Mucosa of stomach (tissue), 1 donor: Measurements from ENCODE around the gene FEN1.

Experiments used
- H3K27me3 ChIP-seq: one replicate; pipeline ENCODE4 v1.7.0; 2013; ENCODE audit warnings: mild to moderate bottlenecking, low read length; ENCODE audit not compliant: control insufficient read depth, insufficient read depth
- H3K36me3 ChIP-seq: one replicate; pipeline ENCODE4 v1.7.0; 2013; ENCODE audit warnings: low read length; ENCODE audit not compliant: control insufficient read depth, insufficient read depth
- H3K4me1 ChIP-seq: one replicate; pipeline ENCODE4 v1.7.0; 2013; ENCODE audit warnings: mild to moderate bottlenecking, low read length; ENCODE audit not compliant: control insufficient read depth, insufficient read depth
- H3K4me3 ChIP-seq: one replicate; pipeline ENCODE4 v1.7.0; 2013; ENCODE audit warnings: low read length
- H3K9ac ChIP-seq: one replicate; pipeline ENCODE4 v1.7.0; 2013; ENCODE audit warnings: mild to moderate bottlenecking, low read length, moderate library complexity
- H3K9me3 ChIP-seq: one replicate; pipeline ENCODE4 v1.7.0; 2013; ENCODE audit warnings: mild to moderate bottlenecking, low read length, moderate library complexity; ENCODE audit not compliant: control insufficient read depth
- donor health status: Pancreatic carcinoma.

The FEN1 gene

DNA sequence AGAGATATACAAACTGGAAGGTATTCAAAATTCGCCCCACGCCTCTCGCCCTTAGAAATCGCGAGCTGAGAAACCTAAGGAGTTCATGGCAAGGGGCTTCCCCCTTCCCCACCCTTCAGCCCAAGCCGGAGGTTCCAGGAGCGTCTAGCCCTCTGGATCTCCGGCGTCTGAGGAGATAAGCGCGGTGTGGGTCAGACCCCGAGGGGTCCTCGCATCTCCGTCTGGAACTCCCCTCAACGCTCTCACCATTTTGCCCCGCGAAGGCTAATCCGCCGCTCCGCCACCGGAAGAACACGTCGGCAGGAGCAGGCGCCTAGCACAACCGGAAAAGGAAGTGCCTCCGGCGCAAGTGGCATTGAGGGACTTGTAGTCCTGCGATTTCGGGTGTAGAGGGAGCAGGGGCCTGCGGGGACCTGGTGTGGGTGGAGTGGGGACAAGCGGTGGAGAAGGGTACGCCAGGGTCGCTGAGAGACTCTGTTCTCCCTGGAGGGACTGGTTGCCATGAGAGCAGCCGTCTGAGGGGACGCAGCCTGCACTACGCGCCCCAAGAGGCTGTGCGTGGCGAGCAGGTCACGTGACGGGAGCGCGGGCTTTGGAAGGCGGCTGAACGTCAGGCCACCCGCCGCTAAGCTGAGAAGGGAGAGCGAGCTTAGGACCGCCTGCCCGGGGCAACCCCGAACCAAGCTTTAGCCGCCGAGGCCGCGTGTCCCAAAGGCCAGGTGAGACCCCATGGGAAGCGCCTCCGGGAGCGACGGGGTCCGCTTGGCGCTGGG lies at the start of gene FEN1, which contains the start of gene TMEM258:
Gene FEN1, plus strand, starts transcription at position 602 of the 773 bp plus-strand sequence. CDS start 2,451 bp downstream, outside the sequence.
Gene TMEM258, minus strand, starts transcription at position 290 of the 773 bp plus-strand sequence. Its CDS starts 41 bp downstream, at position 249.
- Histone ChIP-seq H3K36me3 (no peaks in the 10 kb centered on the region), H3K9me3 (no peaks in the 10 kb centered on the region), H3K4me3 (peak within 1 kb of the TSS; percentile 89), H3K4me1 (peaks cover 26% of the 10 kb centered on the region), H3K9ac (peak within 1 kb of the TSS; percentile 97), H3K27me3 (no peaks in the 10 kb centered on the region)

- H3K9me3 ChIP-seq: no peaks in the 10 kb centered on the region
- peaks cover 21% of the 10 kb centered on the region for H3K4me1 ChIP-seq
- no peak overlapping the region for H3K9ac ChIP-seq
- no peaks in the 10 kb centered on the region for H3K36me3 ChIP-seq
- no peaks in the 10 kb centered on the region for H3K27me3 ChIP-seq
- H3K4me3 ChIP-seq: no peak overlapping the region
These were observed 49.1 kb upstream of the FEN1 start for GRCh38 chr11:61743486-61744095.

DNA sequence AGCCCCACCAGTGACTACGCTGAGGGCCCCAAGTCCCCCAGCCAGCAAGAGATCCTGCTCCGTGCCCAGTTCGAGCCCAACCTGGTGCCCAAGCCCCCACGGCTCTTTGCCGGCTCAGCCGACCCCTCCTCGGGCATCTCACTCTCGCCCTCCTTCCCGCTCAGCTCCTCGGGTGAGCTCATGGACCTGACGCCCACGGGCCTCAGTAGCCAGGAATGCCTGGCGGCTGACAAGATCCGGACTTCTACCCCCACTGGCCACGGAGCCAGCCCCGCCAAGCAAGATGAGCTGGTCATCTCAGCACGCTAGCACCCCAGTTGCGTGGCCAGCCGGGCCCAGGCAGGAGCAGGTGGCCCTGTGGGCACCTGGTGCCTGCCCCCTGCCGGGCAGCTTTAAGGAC lies 48.5 kb upstream of the FEN1 start:
- Histone ChIP-seq H3K9ac (no peak overlapping the region), H3K36me3 (no peaks in the 10 kb centered on the region), H3K4me1 (peaks cover 21% of the 10 kb centered on the region), H3K9me3 (no peaks in the 10 kb centered on the region), H3K4me3 (no peak overlapping the region), H3K27me3 (no peaks in the 10 kb centered on the region)

DNA sequence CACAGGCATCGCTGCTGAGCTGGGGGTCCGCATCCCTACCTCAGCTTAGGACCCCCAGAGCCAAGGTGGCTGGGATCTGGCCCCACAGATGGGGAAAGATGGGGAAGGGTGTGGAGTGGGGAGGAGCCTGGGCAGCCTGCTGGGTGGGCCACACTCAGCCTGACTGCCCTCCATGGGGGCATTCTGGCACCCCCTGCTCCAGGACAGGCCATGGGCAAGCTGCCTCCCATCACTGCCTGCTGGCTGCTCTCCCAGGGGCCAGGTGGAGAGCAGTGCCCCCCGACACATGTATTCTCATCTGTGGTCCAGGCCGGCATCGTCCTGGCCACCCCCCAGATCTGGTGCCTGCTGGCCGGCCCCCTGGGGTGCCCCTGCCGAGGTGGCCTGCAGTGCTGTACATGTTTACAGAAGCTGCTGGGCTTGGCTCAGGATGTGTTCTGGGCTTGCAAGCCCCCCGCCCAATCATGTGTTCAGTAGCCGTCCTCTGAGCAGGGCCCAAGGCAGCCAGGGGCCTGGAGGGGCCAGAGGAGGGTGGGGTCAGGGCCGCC lies 48.0 kb upstream of the FEN1 start:
- Histone ChIP-seq H3K36me3 (no peaks in the 10 kb centered on the region), H3K9ac (no peak overlapping the region), H3K9me3 (no peaks in the 10 kb centered on the region), H3K4me3 (no peak overlapping the region), H3K27me3 (no peaks in the 10 kb centered on the region), H3K4me1 (peaks cover 21% of the 10 kb centered on the region)

DNA sequence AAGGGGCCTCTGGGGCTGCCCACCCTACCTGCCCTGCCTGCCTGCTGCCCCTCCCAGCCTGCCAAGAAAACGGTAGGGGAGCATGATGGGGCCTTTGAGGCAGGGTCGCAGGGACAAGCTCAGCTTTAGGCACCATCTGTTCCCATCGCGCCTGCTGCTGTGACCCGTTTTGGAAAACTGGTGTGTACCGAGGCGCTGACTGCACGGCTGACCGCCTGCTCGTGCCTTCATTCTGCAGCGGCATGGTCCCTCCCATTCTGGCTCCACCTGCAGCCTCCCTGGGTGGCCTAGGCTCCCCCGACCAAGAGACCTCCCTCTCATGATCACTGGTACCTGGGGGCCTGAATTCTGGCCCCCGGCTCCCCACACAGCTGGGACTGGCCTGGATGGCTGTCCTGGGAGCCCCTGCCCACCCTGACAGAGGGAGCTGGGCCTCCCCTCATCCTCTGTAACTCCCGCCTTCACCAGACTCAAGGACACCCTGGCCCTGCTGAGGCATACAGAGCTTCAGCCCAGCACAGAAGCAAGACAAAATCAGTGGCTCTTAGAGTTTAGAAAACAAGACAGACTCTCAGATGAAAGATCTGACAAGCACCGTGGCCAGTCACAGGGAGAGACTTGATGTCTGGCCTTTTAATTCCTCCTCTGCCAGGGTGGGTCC lies 46.8 kb upstream of the FEN1 start:
- Histone ChIP-seq H3K4me1 (peaks cover 21% of the 10 kb centered on the region), H3K27me3 (no peaks in the 10 kb centered on the region), H3K9ac (peak overlapping the region; percentile 15), H3K4me3 (no peak overlapping the region), H3K9me3 (no peaks in the 10 kb centered on the region), H3K36me3 (no peaks in the 10 kb centered on the region)

DNA sequence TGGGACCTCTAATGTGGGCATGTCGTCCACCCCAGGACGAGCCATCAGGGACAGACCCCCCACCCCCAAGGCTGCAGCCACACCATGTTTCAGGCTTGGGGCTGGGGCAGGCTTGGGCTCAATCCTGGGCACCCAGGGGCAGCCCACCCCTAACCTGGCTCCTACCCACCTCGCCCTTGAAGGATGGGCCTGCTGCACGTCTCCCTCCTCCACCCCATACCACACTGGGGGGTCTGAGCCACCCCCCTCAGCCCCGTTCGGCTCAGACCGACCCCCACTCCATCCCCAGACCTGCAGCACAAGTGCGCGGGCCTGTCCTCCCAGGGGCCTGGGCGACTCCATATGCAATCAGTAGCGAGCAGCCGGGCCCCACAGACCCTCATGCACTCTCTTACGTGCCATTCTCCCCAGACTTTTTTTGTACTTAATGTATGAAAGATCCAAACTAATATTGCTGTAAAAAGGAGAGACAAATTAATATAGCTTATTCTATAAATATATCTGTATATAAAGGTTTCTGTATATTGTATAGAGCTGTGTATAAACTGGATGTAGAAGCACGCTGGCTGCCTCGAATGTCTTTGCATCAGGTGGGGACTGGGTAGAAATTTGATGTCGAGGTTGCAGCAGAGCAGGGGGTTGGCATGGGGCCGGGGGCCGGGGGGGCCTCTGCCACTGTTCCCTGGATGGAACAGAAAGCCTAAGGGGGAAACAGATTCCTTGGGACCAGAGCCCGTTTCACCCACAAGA lies 46.1 kb upstream of the FEN1 start:
- no peak overlapping the region for H3K9ac ChIP-seq
- H3K4me1 ChIP-seq: peaks cover 21% of the 10 kb centered on the region

GRCh38 chr11:61747192-61747966 lies 45.3 kb upstream of the FEN1 start:
- H3K9ac ChIP-seq: peak overlapping the region; percentile 50
- H3K27me3 ChIP-seq: no peaks in the 10 kb centered on the region
- H3K9me3 ChIP-seq: no peaks in the 10 kb centered on the region
- no peak overlapping the region for H3K4me3 ChIP-seq
- H3K4me1 ChIP-seq: peaks cover 23% of the 10 kb centered on the region
- no peaks in the 10 kb centered on the region for H3K36me3 ChIP-seq

More for the DNA sequence above, 46.1 kb upstream of the FEN1 start:
- Histone ChIP-seq H3K36me3 (no peaks in the 10 kb centered on the region), H3K9me3 (no peaks in the 10 kb centered on the region), H3K4me3 (no peak overlapping the region), H3K27me3 (no peaks in the 10 kb centered on the region)

DNA sequence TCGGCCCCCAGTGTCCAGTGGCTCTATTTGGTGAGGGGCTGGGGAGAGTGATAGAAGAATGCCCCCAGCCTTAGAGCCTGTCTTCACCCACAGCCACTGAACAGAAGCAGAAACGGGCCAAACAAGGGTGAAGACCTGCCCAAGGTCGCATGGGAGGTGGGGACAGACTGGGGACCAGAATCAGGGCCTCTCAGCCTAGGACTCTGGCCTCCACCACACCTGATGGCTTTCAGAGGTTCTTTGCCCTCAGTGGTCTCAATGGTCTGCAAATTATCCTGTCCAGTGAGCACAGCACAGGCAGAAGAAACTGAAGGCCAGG lies 44.8 kb upstream of the FEN1 start:
- no peaks in the 10 kb centered on the region for H3K36me3 ChIP-seq
- H3K27me3 ChIP-seq: no peaks in the 10 kb centered on the region
- H3K9me3 ChIP-seq: no peaks in the 10 kb centered on the region
- no peak overlapping the region for H3K9ac ChIP-seq
- no peak overlapping the region for H3K4me3 ChIP-seq
- peaks cover 22% of the 10 kb centered on the region for H3K4me1 ChIP-seq

- H3K9ac ChIP-seq: no peak overlapping the region
- H3K36me3 ChIP-seq: no peaks in the 10 kb centered on the region
- H3K4me1 ChIP-seq: peaks cover 30% of the 10 kb centered on the region
- no peaks in the 10 kb centered on the region for H3K9me3 ChIP-seq
- H3K4me3 ChIP-seq: no peak overlapping the region
- no peaks in the 10 kb centered on the region for H3K27me3 ChIP-seq
These were observed 43.0 kb upstream of the FEN1 start for GRCh38 chr11:61749591-61750217.

- Histone ChIP-seq H3K4me3 (no peak overlapping the region), H3K27me3 (no peaks in the 10 kb centered on the region), H3K9ac (no peak overlapping the region), H3K4me1 (peaks cover 41% of the 10 kb centered on the region), H3K9me3 (no peaks in the 10 kb centered on the region), H3K36me3 (no peaks in the 10 kb centered on the region)
These were observed 42.0 kb upstream of the FEN1 start for GRCh38 chr11:61750631-61751273.
